Stimulated activated CD8-positive, alpha-beta memory T cell treated with anti-CD3 and anti-CD28 coated beads, Interleukin-15, amount 100 ng/mL, for 24 hours (primary cell): ENCODE results near the gene LHX3.
"Not testable (repeated sequence)": the region's sequence is repeated elsewhere in the genome, so short reads cannot be mapped to it uniquely, and the experiment has no call there.

ENCODE experiments used
- DNase-seq: peaks from one replicate; pipeline ENCODE4 v3.0.0-alpha.2; 2020; ENCODE audit warnings: low read depth

Gene LHX3

GRCh38 chr9:136153381-136154065 is 51.4 kb downstream of the LHX3 start:
- no peak for DNase-seq

GRCh38 chr9:136152931-136153330 is 52.0 kb downstream of the LHX3 start:
- no peak for DNase-seq

GRCh38 chr9:136152543-136152866 is 52.4 kb downstream of the LHX3 start:
- no peak for DNase-seq

GRCh38 chr9:136151848-136152542 is 52.9 kb downstream of the LHX3 start:
- no peak for DNase-seq

GRCh38 chr9:136151214-136151804 is 53.6 kb downstream of the LHX3 start:
- no peak for DNase-seq

- DNase-seq: not testable (repeated sequence)
Observed at GRCh38 chr9:136150664-136151213, 54.2 kb downstream of the LHX3 start.

- DNase-seq: no peak
Observed at GRCh38 chr9:136149853-136150252, 55.1 kb downstream of the LHX3 start.

- no peak for DNase-seq
Observed at GRCh38 chr9:136149337-136149736, 55.6 kb downstream of the LHX3 start.

GRCh38 chr9:136148766-136149165 is 56.2 kb downstream of the LHX3 start:
- no peak for DNase-seq

- DNase-seq: no peak
Observed at GRCh38 chr9:136147890-136148714, 56.8 kb downstream of the LHX3 start.

GRCh38 chr9:136147038-136147889 is 57.7 kb downstream of the LHX3 start:
- DNase-seq: no peak
